Stimulated activated CD4-positive, alpha-beta T cell treated with anti-CD3 and anti-CD28 coated beads, TNF-alpha, amount 100 ng/mL, for 4 hours (primary cell): Measurements from ENCODE around the gene UBE2D1.

Source experiments
- DNase-seq, 3 experiments: peaks; one replicate each; pipeline ENCODE4 v3.0.0-alpha.2; 2020; ENCODE audit warnings: low read depth in 3 of 3

UBE2D1 gene

GRCh38 chr10:58341422-58341821 is 6.6 kb downstream of the UBE2D1 start:
- DNase-seq: no peak

GRCh38 chr10:58341947-58342346 is 7.1 kb downstream of the UBE2D1 start:
- DNase-seq: no peak

- DNase-seq: no peak
Measured at GRCh38 chr10:58347967-58348366, 13.2 kb downstream of the UBE2D1 start.

- DNase-seq: no peak
Measured at GRCh38 chr10:58348571-58349033, 13.8 kb downstream of the UBE2D1 start.

GRCh38 chr10:58350023-58350422 is 15.2 kb downstream of the UBE2D1 start:
- no peak for DNase-seq

GRCh38 chr10:58350619-58351323 is 16.0 kb downstream of the UBE2D1 start:
- DNase-seq: no peak

GRCh38 chr10:58351616-58352578 is 17.1 kb downstream of the UBE2D1 start:
- no peak for DNase-seq

- no peak for DNase-seq
Measured at GRCh38 chr10:58352956-58353610, 18.3 kb downstream of the UBE2D1 start.

- DNase-seq: no peak
Measured at GRCh38 chr10:58356756-58357155, 21.9 kb downstream of the UBE2D1 start.

GRCh38 chr10:58358314-58358933 is 23.6 kb downstream of the UBE2D1 start:
- DNase-seq: no peak

- no peak for DNase-seq
Measured at GRCh38 chr10:58358947-58359346, 24.1 kb downstream of the UBE2D1 start.

- no peak for DNase-seq
Measured at GRCh38 chr10:58359541-58359940, 24.7 kb downstream of the UBE2D1 start.

GRCh38 chr10:58360412-58361004 is 25.7 kb downstream of the UBE2D1 start:
- DNase-seq: no peak

GRCh38 chr10:58361353-58361752 is 26.5 kb downstream of the UBE2D1 start:
- no peak for DNase-seq

GRCh38 chr10:58362027-58362789 is 27.4 kb downstream of the UBE2D1 start:
- DNase-seq: no peak

GRCh38 chr10:58367069-58367468 is 32.3 kb downstream of the UBE2D1 start:
- DNase-seq: no peak

GRCh38 chr10:58371473-58371872 is 36.7 kb downstream of the UBE2D1 start:
- DNase-seq: no peak

GRCh38 chr10:58372607-58373441 is 38.0 kb downstream of the UBE2D1 start:
- no peak for DNase-seq

- DNase-seq: no peak
Measured at GRCh38 chr10:58373442-58373827, 38.6 kb downstream of the UBE2D1 start.

GRCh38 chr10:58382489-58382995 is 47.7 kb downstream of the UBE2D1 start:
- no peak for DNase-seq
